H9 (cell line): ENCODE data around the gene DISC1. TPM values are rescaled to one million over a fixed set of nuclear protein-coding genes. Genes with fewer than 3 reads are reported as not detected.

Experiments
- DNase-seq: peaks from one replicate; pipeline ENCODE4 v3.0.0-alpha.2; 2017
- H2AFZ ChIP-seq: one replicate; pipeline ENCODE4 v1.6.1; 2013; ENCODE audit warnings: mild to moderate bottlenecking, low read length, control low read depth, moderate library complexity
- H2AK5ac ChIP-seq: 2 replicates; pipeline ENCODE4 v1.6.1; 2013; ENCODE audit warnings: low read length, control low read depth, mixed read lengths; ENCODE audit not compliant: insufficient read length
- H2BK120ac ChIP-seq: one replicate; pipeline ENCODE4 v1.6.1; 2013; ENCODE audit warnings: low read depth, mild to moderate bottlenecking, low read length, control low read depth, inconsistent platforms; ENCODE audit not compliant: poor library complexity, severe bottlenecking
- H2BK12ac ChIP-seq: 2 replicates; pipeline ENCODE4 v1.6.1; 2013; ENCODE audit warnings: low read length, control low read depth, mixed read lengths, low read depth; ENCODE audit not compliant: insufficient read length
- H2BK15ac ChIP-seq: 2 replicates; pipeline ENCODE4 v1.6.1; 2013; ENCODE audit warnings: low read depth, low read length, control low read depth
- H2BK20ac ChIP-seq: one replicate; pipeline ENCODE4 v1.6.1; 2013; ENCODE audit warnings: low read depth, mild to moderate bottlenecking, low read length, control low read depth, inconsistent platforms; ENCODE audit not compliant: poor library complexity, severe bottlenecking
- H2BK5ac ChIP-seq: 2 replicates; pipeline ENCODE4 v1.6.1; 2013; ENCODE audit warnings: low read length, control low read depth, mixed read lengths; ENCODE audit not compliant: insufficient read length
- H3K14ac ChIP-seq: 2 replicates; pipeline ENCODE4 v1.6.1; 2013; ENCODE audit warnings: low read length, control low read depth; ENCODE audit not compliant: insufficient read depth
- H3K18ac ChIP-seq: 2 replicates; pipeline ENCODE4 v1.6.1; 2013; ENCODE audit warnings: low read depth, mild to moderate bottlenecking, mixed read lengths, low read length, control low read depth; ENCODE audit not compliant: insufficient read length
- H3K23ac ChIP-seq: 2 replicates; pipeline ENCODE4 v1.6.1; 2013; ENCODE audit warnings: low read length, control low read depth, mixed read lengths, low read depth; ENCODE audit not compliant: insufficient read length
- H3K23me2 ChIP-seq: 2 replicates; pipeline ENCODE4 v1.6.1; 2013; ENCODE audit warnings: low read depth, mild to moderate bottlenecking, mixed read lengths, low read length, control low read depth; ENCODE audit not compliant: insufficient read length, poor library complexity, severe bottlenecking
- H3K27ac ChIP-seq: 2 replicates; pipeline ENCODE4 v1.5.1; 2013; ENCODE audit warnings: low read length, control low read depth, mixed read lengths, low read depth; ENCODE audit not compliant: insufficient read length
- H3K27me3 ChIP-seq: 2 replicates; pipeline ENCODE4 v1.6.1; 2013; ENCODE audit warnings: low read length, control low read depth, inconsistent platforms; ENCODE audit not compliant: insufficient read depth
- H3K4ac ChIP-seq: 2 replicates; pipeline ENCODE4 v1.6.1; 2013; ENCODE audit warnings: low read depth, mild to moderate bottlenecking, control low read depth, inconsistent platforms, low read length, moderate library complexity
- H3K4me1 ChIP-seq: 2 replicates; pipeline ENCODE4 v1.6.1; 2013; ENCODE audit warnings: low read length, control low read depth, inconsistent platforms; ENCODE audit not compliant: insufficient read depth
- H3K4me2 ChIP-seq: 2 replicates; pipeline ENCODE4 v1.6.1; 2013; ENCODE audit warnings: low read length, control low read depth, mixed read lengths; ENCODE audit not compliant: insufficient read length, insufficient read depth
- H3K56ac ChIP-seq: 2 replicates; pipeline ENCODE4 v1.6.1; 2013; ENCODE audit warnings: low read depth, mild to moderate bottlenecking, mixed read lengths, low read length, control low read depth; ENCODE audit not compliant: insufficient read length
- H3K79me1 ChIP-seq: 2 replicates; pipeline ENCODE4 v1.6.1; 2013; ENCODE audit warnings: low read depth, mild to moderate bottlenecking, moderate library complexity, low read length, control low read depth, inconsistent platforms; ENCODE audit not compliant: insufficient read depth, poor library complexity, severe bottlenecking
- H3K79me2 ChIP-seq: 2 replicates; pipeline ENCODE4 v1.6.1; 2013; ENCODE audit warnings: low read length, control low read depth, inconsistent platforms; ENCODE audit not compliant: insufficient read depth
- H3K9ac ChIP-seq: 2 replicates; pipeline ENCODE4 v1.6.1; 2013; ENCODE audit warnings: low read length, control low read depth, mixed read lengths; ENCODE audit not compliant: insufficient read length; ENCODE audit errors: extremely low read depth
- H3K9me3 ChIP-seq: one replicate; pipeline ENCODE4 v1.6.1; 2013; ENCODE audit warnings: low read depth, low read length, inconsistent platforms; ENCODE audit not compliant: control insufficient read depth
- H3T11ph ChIP-seq: one replicate; pipeline ENCODE4 v1.6.1; 2013; ENCODE audit warnings: mild to moderate bottlenecking, low read length, control low read depth, inconsistent platforms
- H4K20me1 ChIP-seq: one replicate; pipeline ENCODE4 v1.6.1; 2013; ENCODE audit not compliant: control insufficient read depth, insufficient read length, insufficient read depth
- H4K5ac ChIP-seq: 2 replicates; pipeline ENCODE4 v1.6.1; 2013; ENCODE audit warnings: low read depth, mild to moderate bottlenecking, mixed read lengths, low read length, control low read depth; ENCODE audit not compliant: insufficient read length
- H4K8ac ChIP-seq: replicated peaks from 2 replicates; pipeline ENCODE4 v1.6.1; 2013; ENCODE audit warnings: low read length, control low read depth, mixed read lengths, low read depth; ENCODE audit not compliant: insufficient read length
- H4K91ac ChIP-seq: 2 replicates; pipeline ENCODE4 v1.6.1; 2013; ENCODE audit warnings: low read depth, mild to moderate bottlenecking, moderate library complexity, mixed read lengths, low read length, control low read depth; ENCODE audit not compliant: insufficient read length
- H3K27ac Mint-ChIP-seq, 3 experiments: 2 replicates in 2 of 3; 3 replicates in 1 of 3; pipeline ENCODE4 v1.8.0; 2020 to 2021; ENCODE audit warnings: mixed read lengths in 3 of 3, mild to moderate bottlenecking in 1 of 3, moderate library complexity in 1 of 3
- H3K27me3 Mint-ChIP-seq: 2 replicates; pipeline ENCODE4 v1.8.0; 2021; ENCODE audit warnings: low read depth, mild to moderate bottlenecking, moderate library complexity, mixed read lengths
- H3K36me3 Mint-ChIP-seq, 3 experiments: 2 replicates in 2 of 3; 3 replicates in 1 of 3; pipeline ENCODE4 v1.8.0; 2020 to 2021; ENCODE audit warnings: low read depth in 3 of 3, mixed read lengths in 3 of 3; ENCODE audit not compliant: insufficient read depth in 1 of 3
- H3K4me1 Mint-ChIP-seq, 2 experiments: 2 replicates each; pipeline ENCODE4 v1.8.0; 2020; ENCODE audit warnings: mixed read lengths in 2 of 2
- H3K4me3 Mint-ChIP-seq, 2 experiments: 2 replicates in 1 of 2; 3 replicates in 1 of 2; pipeline ENCODE4 v1.8.0; 2020 to 2021; ENCODE audit warnings: mild to moderate bottlenecking in 2 of 2, mixed read lengths in 2 of 2, moderate library complexity in 1 of 2
- H3K9me3 Mint-ChIP-seq, 2 experiments: 2 replicates in 1 of 2; 3 replicates in 1 of 2; pipeline ENCODE4 v1.8.0; 2020; ENCODE audit warnings: mild to moderate bottlenecking in 2 of 2, mixed read lengths in 2 of 2, moderate library complexity in 1 of 2
- WGBS: extraction: QIAGEN DNeasy Blood & Tissue Kit; methylation state at CpG from one replicate; pipeline ENCODE4 v1.1.7; 2013; ENCODE audit warnings: missing lambda C conversion rate, low lambda C conversion rate, mixed read lengths; ENCODE audit not compliant: insufficient read length; ENCODE audit errors: extremely low coverage; 5-methylcytosine and 5-hydroxymethylcytosine counted together
- total RNA-seq: library from RNA; stranded (reverse); gene quantifications from 2 replicates; pipeline ENCODE4 v1.2.1, GENCODE V29; 2021
- TF ChIP-seq, protein P1 (sequence below): fragments of 200-600 bp; sonication (generic); conservative IDR thresholded peaks from 3 replicates; pipeline ENCODE4 v1.8.0; 2021; ENCODE audit warnings: antibody characterized with exemption, mild to moderate bottlenecking

Gene DISC1
- total RNA-seq, 1 experiment from 2014 or later: 2.5 TPM

DNA sequence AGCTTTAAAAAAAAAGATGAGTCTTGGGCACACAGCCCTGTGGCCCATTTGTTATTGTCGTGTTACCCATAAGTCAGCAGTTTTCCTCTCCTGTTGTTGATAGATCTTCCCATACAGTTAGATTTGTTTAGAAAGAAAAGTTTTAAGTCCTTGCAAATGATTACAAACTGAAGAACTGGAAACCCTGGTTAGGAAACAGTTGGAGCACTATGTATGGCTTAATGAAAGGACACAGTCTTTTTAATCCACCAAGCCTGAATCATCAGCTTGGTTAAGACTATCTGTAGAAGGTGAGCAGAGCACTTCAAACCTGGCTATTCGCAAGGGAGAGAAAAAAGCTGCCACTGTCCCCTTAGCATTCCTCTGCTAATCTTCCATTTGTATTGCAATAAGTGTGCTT lies 241.0 kb downstream of the DISC1 start:
- Histone ChIP-seq H2AFZ (no peak overlapping the region), H3K4me2 (no peak overlapping the region), H3K9me3 (no peaks in the 10 kb centered on the region), H2BK15ac (no peak overlapping the region), H4K20me1 (no peaks in the 10 kb centered on the region), H3K23me2 (no peaks in the 10 kb centered on the region), H3T11ph (no peak overlapping the region), H3K14ac (no peak overlapping the region), H3K4me1 (peaks cover 4% of the 10 kb centered on the region), H3K4ac (no peak overlapping the region), H3K79me2 (no peaks in the 10 kb centered on the region), H2BK12ac (no peak overlapping the region), H3K27ac (no peak overlapping the region), H4K8ac (no peak overlapping the region), H2BK20ac (no peak overlapping the region), H3K56ac (no peak overlapping the region), H3K79me1 (no peaks in the 10 kb centered on the region), H2AK5ac (no peak overlapping the region), H4K5ac (no peak overlapping the region), H3K23ac (no peak overlapping the region), H2BK120ac (no peak overlapping the region), H3K27me3 (no peaks in the 10 kb centered on the region), H4K91ac (no peak overlapping the region), H3K18ac (no peak overlapping the region), H2BK5ac (no peak overlapping the region), H3K9ac (no peak overlapping the region)
- no peak for DNase-seq
- TF ChIP-seq, protein P1, sequence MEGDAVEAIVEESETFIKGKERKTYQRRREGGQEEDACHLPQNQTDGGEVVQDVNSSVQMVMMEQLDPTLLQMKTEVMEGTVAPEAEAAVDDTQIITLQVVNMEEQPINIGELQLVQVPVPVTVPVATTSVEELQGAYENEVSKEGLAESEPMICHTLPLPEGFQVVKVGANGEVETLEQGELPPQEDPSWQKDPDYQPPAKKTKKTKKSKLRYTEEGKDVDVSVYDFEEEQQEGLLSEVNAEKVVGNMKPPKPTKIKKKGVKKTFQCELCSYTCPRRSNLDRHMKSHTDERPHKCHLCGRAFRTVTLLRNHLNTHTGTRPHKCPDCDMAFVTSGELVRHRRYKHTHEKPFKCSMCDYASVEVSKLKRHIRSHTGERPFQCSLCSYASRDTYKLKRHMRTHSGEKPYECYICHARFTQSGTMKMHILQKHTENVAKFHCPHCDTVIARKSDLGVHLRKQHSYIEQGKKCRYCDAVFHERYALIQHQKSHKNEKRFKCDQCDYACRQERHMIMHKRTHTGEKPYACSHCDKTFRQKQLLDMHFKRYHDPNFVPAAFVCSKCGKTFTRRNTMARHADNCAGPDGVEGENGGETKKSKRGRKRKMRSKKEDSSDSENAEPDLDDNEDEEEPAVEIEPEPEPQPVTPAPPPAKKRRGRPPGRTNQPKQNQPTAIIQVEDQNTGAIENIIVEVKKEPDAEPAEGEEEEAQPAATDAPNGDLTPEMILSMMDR: no peak
- Mint-ChIP-seq H3K27me3 (peaks cover 4% of the 10 kb centered on the region; the same call in 1 of the 2 replicates), H3K4me3 (no peak overlapping the region), H3K27ac (no peak overlapping the region), H3K9me3 (no peaks in the 10 kb centered on the region), H3K36me3 (no peaks in the 10 kb centered on the region), H3K4me1 (peaks cover 13 to 15% of the 10 kb centered on the region in 2 experiments)
- no CpG with 5 or more reads among the region's 2 CpGs for WGBS
